Suppressor macrophage (primary cell): ENCODE data around the gene GOLGA6L9.
"Not testable (repeated sequence)": the region's sequence is repeated elsewhere in the genome, so short reads cannot be mapped to it uniquely, and the experiment has no call there.

Experiments
- DNase-seq, 4 experiments: peaks; one replicate each; pipeline ENCODE4 v3.0.0-alpha.2; 2020 to 2022

GOLGA6L9 gene

DNA sequence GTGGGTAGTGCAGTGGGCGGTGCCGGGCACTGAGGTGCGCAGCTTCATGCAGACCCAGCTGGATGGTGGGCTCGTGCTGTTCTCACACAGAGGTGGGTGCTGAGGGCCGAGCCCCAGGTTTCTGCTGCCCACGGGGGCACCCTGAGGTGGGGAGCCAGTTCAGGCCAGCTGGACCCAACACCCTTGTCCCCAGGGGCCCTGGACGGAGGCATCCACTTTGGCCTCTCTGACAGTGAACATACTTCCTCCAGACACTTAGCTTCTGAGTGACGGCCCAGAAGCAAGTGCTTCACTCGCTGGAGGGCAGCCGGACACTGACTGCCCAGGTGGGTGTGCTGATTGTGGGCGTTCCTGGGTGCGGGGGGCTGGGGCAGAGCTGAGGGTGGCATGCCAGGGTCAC is 39.8 kb downstream of the GOLGA6L9 start:
- not testable (repeated sequence) for DNase-seq

DNA sequence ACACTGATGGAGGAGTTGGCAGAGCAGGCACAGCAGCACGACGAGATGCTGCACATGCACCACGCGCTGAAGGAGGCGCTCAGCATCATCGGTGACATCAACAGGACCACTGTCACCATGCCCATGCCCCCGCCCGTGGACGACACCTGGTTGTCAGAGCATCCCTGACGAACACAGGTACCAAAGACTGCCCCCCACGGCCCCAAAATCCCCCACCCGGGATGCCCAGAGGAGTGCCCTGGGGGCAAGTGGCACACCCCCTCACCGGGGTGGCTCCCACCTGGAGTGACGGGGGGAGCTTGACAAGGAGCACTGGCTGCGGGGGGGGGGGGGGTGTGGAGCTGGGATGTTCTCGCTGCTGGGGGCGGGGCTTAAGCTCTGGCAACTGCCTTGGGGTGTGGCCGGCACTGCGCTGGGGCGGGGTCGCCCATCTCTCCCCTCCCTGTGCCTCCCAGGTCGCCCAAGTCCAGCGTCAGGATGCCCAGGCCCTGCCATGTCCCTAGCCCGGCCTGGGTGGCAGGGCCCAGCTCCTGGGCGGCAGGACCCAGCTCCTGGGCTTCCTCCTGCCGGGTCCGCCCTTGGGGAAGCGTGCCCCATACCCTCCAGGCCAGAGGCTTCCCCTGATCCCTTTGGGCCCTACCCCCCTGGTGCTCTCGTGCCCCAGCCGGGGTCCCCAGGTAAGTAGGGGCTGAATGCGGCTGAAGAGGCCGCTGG is 42.8 kb downstream of the GOLGA6L9 start:
- DNase-seq, result not testable (repeated sequence)

DNA sequence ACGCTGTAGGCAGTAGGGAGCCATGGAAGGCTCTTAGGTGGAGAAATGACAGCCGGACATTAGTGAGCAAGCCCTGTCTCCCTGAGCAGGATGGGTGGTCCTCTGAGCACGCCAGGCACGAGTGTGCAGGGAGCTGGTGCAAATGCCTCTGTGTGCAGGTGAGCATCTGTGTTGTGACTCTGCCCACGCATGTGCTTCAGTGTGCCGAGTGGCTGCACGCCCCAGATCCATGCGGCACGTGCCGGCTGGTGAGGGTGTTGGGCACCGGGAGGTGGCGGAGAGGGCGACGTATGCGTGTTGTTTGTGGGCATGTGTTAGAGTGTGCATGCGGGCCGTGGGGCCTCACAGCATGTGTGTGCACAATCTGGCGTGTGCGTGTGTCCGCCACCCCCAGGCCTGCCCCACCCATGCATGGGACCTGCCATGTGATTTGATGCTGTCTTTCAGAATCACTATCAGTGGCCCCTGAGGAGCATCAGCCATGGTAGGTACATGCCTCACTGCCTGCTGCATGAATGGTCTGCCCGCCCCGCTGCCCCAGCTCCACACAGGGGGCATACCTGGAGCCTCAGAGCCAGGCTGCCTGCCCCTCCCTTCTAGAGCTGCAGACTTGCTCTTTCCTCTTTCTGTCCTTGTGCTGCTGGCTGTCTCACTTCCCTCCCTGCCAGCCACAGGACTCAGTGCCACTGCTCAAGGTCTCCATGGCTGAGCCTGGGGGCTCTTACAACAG is 45.1 kb downstream of the GOLGA6L9 start:
- DNase-seq, result not testable (repeated sequence)

DNA sequence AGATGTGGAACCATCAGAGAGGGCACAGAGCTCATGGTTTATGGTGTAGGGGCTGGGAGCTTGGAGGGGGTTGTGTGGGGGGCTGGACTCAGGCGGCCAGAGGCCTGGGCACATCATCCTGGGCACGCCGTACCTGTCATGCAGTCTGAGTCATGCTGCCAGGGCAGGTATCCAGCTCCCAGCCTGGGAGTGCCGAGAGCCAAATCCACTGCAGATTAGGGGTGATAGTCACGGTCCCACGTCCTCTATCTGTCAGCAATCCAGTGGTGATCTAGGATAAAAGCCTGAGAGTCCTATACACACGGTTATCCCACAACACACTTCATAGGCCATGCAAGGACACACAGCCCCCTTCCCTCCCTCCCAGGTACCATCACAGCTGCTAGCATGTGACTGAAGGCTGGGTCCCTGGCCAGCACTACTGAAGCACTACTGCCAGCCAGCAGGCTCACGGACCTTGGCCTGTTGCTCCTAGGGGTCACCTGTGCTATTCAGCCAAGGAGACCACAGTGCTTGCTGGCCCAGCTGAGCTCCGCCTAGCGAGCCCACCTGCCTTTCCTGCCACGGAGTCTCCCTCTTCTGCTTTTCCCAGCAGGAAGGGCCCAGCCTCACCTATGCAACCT is 45.8 kb downstream of the GOLGA6L9 start:
- not testable (repeated sequence) for DNase-seq

DNA sequence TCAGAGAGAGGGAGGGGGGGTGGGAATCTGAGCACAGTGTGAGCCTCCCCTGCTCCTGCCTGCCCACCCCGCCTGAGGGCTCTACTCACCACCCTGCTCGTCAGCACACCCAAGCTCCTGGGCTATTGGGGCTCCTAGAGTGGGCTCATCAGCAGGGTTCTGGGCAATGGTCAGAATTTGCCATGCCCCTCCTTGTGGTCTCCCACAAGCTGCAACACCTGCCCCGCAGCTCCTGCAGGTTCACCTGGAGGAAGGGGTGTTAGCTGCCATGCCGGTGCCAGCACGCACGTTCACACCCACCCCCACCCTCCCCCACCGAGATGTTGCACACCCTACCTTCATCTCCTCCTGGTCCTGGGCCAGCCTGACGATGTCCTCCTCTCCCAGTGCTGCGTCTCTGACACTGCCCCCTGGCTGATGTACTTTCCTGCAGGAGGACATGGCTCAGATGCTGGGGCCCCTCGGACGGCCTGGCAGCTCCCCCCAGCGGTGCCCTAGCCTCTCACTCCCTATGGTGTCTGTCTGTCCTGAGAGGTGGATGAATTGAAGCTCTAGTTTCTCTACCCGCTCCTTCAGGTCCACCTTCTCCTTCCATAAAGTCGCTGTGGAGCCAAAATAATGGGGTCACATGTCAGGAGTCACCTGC is 47.2 kb downstream of the GOLGA6L9 start:
- not testable (repeated sequence) for DNase-seq

DNA sequence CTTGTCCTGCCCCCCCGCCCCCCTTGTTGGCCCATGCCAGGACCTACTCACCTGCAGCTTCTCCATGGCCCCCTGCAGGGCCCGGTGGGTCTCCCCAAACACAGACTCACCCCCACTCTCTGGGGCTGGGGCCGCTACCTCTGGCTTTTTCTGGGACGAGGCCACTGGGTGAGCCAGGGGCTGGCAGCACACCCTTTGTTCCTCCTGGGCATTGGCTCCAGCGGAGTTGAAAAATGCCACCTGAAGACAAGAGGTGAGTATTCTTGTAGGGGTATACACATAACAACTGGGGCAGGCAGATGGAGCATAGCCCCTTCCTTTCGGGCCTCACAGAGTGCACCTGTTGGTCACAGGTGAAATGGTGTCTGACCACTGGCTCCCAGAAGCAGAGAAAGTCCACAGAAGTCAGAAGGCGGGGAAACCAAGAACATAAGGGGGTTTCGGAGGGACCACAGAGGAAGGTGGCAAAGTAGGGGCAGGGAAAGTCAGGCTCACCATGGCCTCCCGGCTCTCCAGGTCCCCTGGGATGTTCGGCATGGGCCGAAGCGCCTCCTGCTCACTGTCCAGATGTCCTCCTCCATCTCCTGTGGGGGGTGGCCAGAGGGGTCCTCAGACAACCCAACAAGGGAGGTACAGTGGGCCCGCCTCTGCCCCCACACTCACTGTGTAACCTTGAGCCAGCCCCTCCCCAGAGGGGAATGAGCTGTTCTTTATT is 47.9 kb downstream of the GOLGA6L9 start:
- DNase-seq, result not testable (repeated sequence)
